GM21447 (cell line): ENCODE data around the gene CAMSAP2.

Source experiments
- ATAC-seq: cut with Tn5 transposase; IDR thresholded peaks from one replicate; pipeline ENCODE4 v1.9.1; 2021; ENCODE audit not compliant: unreplicated experiment

Gene CAMSAP2

DNA sequence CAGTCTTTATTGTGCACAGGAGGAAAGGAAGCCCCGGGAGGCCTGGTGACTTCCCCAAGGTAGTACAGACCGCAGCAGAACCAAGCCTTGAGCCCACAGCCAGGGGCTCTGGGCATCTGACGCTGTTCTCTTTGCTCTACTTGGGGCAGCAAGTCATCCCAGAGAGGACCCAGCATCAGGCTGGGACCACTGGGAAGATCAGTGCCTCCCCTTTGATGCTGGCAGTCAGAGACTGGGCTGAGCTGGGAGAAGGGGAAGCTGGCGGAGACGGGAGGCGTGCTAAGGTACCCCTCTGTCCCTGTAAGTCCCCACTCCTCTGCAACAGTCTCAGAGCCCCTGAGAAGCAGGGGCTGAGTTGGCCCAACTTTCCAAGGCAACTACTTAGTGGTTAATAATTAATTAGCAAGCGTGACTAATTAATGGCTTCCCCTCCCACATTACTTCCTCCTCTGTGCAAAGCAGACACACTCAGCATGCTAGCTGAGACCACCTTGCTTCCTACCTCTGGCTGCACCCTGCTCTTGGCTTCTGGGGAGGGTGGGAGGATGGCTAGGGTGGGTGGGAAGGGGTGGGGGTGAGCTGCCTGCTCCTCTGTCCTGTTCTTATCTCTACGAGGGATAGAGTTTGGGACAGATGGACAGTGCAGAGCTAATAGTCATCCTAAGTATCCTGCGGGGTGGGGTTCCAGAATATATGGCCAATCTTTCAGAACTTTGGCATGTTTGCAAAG, 157.3 kb downstream of the CAMSAP2 start:
- peak; percentile 52 for ATAC-seq

DNA sequence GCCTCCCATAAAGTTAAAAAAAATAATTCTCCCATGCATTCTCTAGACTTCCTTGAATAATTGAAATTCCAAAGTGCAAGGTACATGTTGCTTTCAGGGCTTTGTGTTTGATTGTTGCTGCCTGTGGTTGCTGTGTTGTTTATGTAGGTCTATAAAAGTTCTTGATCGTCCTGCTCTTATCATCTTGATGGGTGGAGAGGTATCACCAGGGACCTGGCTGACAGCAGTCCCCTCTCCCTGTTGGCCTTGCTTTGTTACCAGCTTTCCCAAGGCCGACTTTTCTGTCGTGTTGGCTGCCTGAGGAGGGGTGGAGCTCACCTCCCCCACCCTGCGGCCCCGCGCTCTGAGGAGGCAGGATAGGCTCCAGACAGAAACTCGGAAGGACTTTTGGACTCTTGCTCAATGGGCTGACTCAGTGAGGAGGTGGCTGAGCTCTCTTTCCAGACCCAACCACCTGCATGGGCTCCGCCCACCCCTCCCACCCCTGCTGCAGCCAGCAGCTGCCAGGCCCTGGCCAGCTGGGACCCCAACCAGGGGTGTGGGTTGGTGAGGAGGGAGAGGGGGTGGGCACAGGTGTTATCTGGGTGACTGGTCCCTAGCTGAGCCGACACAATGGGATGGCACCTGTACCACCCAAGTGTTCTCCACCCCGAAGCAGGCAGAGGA, 158.0 kb downstream of the CAMSAP2 start:
- no peak for ATAC-seq

DNA sequence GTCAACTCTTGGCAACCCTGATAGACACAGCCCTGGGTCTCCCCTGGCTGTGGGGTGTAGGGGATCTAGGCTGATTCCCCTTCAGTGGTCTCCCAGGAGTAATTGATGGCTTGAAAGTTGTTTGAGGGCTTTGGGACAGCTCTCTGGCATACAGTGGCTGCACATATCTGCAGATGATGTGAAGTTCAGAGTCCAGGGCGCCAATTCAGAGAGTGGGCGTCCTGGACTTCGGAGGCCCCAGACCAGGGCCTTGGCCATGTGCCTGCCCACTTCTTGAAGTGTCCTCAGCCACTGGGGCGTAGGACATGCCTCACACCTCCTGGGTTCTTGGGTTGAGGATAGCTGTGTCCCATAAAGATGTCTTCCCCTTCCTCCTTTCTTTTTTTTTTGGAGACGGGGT, 158.6 kb downstream of the CAMSAP2 start:
- no peak for ATAC-seq

DNA sequence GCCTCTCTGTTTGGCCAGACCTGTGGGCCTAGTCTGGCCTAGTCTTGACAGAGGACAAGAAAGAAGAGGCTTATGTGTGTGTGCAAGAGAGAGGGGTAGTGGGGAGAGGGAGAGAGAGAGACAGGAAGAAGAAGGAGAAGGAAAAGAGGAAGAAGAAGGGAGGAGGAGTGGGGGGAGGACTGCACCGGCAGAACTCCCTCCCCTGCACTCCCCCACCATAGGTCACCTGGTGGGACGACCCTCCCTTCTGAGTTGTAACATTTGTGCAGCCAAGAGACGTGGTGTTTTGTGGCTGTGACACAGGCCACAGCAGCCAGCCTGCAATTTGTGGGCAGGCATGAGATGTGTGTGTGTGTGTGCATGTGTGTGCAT, 160.3 kb downstream of the CAMSAP2 start:
- no peak for ATAC-seq

DNA sequence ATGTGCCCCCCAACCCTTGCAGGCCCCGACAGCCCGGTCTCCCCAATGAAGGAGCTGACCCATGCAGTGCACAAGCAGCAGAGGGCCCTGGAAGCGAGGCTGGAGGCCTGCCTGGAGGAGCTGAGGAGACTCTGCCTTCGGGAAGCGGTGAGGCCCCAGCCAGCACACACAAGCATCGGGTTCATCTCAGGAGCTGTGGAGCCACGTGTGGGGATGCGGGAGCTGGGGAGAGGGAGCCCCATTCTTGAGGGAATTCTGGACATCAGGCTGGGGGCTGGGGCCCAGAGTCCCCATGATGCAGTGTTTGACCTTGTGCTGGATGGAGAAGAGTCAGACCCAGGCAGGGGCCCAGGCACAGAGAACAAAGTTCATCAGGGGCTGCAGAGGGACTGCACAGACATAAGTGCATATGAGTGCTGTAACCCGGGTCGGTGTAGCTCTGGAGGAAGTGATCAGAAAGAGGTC, 160.8 kb downstream of the CAMSAP2 start:
- ATAC-seq, result no peak

DNA sequence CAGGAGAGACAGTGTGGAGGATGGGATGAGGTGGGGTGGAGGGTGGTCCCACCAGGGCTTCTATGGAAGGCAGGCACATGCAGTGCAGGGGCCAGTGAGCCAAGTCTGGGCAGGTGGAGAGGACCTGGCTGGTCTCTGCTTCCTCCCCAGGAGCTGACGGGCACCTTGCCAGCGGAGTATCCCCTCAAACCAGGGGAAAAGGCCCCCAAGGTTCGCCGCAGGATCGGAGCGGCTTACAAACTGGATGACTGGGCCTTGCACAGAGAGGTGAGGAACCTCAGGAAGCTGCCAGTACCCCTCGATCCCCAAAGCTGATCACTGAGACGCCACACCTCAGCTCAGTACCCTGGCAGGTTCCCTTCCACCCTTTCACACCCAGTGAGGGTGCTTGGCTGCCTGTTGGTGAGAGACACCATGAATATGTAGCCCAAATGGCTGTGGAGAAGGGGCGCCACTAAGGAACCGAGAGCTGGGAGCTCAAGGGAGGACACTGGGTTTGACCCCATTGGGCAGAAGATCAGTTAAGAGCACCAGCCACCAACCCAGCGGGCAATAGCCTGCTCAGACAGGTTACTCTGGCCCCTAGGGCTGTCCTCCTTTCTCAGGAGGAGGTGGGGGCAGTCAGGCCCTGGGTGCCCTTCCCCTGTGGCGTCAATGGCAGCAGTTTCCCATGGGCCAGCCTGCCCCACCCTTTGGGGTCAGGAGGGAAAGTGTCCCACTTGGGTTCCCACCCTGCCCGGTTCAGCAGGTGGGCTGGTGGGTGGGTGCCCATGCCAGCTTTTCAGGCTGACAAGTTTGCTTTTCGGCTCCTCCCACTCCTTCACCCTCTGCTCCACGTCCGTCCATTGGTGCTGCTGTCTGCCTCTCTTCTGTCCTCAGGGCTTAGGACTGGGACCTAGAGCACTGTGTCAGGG, 161.5 kb downstream of the CAMSAP2 start:
- no peak for ATAC-seq

DNA sequence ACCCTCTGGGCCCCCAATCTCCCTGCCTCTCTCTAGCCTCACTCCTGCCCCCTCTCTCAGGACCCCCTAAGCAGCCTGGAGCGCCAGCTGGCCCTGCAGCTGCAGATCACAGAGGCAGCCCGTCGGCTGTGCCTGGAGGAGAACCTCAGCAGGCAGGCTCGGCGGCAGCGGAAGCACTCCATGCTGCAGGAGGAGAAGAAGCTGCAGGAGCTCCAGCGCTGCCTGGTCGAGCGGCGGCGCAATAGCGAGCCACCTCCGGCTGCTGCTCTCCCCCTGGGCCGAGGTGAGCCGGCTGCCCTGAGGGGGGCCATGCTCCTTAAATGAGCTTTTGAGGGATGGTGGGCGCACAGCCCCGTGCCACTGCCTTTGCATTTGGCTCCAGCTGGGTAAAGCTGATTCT, 162.2 kb downstream of the CAMSAP2 start:
- no peak for ATAC-seq

DNA sequence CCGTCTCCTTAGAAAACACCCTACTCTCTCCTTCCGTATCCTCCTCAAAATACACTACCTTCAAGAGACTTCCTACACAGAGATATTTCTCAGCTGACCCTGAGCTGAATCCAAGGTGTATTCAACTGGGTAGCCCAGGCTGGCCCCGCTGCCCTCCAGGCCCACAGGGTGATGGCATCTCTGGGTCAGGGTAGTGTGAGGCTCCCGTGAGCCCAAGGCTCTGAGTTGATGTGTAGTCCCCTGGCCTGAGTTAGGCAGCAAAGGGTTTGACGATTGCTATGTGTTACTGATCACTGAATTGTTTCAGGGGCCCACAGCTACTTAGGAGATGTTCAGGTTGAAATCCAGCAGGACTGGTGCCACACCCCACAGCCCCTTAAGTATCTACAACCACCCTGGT, 162.7 kb downstream of the CAMSAP2 start:
- ATAC-seq, result no peak

DNA sequence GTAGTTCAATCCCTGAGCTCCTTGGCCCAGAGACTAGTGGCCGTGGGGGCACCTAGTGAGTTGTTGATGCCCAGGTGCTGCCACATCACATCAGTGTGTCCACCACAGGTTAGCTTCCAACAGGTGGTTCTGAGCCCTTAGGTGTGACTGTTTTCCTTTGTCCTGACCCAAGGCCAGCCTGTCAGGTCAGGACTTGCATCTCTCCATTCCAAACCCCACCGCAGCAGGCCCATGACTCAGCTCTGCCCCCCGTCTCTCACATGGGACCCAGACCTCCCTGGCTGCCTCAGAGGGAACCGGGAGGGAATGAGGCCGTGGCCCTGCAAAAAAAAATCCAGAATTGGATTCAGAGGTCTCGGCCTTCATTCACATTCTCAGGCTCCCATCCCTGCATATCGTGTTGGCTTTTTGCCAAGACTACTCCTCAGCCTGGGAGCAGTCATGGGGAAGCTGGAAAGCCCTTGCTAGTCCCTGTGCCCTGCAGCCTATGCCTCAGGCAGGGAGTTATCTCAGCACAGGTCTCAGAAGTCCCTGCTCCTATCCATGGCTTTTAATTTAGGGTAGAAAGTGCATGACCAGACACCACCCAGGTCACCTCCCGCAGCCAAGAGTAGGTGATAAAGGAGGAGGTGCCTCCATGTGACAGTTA, 163.2 kb downstream of the CAMSAP2 start:
- no peak for ATAC-seq

DNA sequence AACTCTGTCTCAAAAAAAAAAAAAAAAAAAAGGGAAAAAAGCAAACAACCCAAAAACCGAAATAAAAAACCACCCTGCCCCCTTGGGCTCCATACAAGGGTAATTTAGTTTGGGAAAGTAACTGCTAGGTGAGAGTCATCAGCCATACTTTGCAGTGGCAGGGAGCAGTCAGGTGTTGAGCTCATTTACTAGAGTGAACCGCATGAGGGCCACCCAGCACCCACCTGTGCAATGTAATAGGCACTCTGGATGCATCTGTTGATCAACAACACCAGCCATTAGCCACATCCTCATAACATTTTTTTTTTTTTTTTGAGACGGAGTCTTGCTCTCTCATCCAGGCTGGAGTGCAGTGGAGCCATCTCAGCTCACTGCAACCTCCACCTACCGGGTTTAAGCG, 165.1 kb downstream of the CAMSAP2 start:
- ATAC-seq, result no peak

DNA sequence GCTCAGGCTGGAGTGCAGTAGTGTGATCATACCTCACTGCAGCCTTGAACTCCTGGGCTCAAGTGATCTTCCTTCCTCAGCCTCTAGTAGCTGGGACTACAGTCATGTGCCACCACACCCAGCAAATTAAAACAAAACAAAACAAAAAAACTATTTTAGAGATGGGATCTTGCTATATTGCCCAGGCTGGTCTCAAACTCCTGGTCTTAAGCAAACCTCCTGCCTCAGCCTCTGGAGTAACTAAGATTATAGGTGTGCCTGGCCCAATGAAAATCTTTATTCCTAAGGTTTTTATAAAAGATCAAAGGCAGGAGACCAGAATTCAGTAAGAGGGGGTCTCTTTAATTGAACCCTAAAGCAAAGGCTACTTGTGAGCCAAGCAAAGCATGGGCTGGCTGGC, 166.1 kb downstream of the CAMSAP2 start:
- ATAC-seq, result no peak

DNA sequence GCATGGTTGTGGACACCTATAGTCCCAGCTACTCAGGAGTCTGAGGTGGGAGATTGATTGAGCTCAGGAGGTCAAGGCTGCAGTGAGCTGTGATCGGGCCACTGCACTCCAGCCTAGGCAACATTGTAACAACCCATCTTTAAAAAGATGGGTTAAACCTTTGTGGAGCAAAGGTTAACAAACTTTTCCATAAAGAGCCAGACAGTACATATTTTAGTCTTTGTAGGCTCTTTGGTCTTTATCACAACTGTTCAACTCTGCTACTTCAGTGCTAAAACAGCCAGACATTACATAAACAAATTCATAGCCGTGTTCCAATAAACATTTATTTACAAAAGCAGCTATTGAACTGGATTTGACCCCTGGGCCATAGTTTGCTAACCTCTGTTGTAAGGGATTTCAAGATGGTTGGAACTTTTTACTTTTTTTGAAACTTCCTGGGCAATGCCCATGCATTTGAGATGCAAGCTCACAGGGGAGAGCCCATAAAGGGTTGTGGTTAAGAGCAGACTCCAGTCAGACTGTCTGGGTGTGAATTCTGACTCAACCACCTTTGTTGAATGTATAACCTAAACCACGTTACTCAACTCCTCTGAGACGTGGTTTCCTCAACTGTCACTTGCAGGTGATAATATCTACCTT, 166.8 kb downstream of the CAMSAP2 start:
- peak; percentile 43 for ATAC-seq

DNA sequence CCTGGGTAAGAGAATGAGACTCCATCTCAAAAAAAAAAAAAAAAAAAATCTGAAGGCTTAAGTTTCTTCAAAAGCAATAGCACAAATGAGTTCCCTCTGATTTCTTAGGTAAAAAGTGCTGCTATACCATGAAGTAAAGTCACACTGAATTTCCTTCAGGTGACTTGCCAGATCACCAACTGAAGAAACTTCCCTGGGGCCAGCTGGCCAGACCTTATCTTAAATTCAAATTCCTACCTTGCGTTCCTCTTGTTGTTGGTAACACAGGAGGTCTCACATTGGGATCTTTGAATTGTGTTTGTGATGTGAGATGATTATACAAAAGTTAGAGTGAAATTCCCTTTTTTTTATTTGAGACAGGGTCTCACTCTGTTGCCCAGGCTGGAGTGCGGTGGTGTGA, 167.8 kb downstream of the CAMSAP2 start:
- no peak for ATAC-seq

DNA sequence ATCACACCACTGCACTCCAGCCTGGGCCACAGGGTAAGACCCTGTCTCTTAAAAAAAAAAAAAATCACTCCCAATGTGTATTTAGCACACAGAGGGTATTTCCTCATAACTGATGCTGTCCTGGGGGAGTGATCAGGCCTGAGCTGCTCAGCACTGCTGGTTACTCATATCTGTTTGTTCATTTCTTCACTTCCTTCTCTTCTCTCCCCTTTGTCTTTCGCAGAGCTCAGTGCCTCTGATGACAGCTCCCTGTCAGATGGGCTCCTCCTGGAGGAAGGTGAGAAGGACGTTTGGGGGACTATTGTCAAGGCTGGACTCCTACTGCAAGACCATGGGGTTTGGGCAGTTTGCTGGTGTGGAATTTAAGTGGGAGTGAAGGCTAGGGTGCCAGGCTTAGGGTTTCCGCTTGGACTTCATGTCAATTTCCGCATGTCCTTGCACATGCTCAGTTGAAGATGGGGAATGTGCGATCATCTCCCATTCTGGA, 169.0 kb downstream of the CAMSAP2 start:
- peak; percentile 67 for ATAC-seq

DNA sequence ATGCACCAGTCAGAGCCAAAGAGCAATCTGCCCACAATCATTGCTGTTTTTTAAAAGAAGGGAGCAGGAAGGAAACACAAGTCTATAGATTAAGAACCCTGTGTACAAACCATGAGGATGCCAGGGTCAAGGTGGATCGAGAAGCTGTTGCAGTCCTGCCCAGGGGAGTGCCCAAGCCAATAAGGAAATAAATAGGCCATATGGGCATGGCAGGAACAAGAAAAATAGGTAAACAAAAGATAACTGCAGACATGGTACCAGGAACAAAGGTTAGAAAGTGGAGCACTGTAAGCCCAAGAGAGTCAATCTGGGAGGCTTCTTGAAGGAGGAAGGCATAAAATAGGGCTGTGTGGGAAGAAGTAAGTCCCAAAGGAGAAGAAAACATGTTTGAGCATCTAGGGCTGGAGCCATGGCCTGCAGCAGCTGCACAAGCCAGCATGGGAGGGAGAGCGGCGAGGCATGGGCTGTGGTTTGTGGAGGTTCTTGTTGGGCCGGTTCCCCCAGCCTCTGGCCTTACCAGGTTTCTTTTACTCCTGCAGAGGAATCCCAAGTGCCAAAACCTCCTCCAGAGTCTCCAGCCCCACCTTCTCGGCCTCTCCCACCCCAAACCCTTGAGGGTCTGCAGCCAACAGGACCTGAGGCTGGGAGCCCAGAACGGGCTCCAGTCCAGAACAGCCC, 169.6 kb downstream of the CAMSAP2 start:
- ATAC-seq, result no peak

DNA sequence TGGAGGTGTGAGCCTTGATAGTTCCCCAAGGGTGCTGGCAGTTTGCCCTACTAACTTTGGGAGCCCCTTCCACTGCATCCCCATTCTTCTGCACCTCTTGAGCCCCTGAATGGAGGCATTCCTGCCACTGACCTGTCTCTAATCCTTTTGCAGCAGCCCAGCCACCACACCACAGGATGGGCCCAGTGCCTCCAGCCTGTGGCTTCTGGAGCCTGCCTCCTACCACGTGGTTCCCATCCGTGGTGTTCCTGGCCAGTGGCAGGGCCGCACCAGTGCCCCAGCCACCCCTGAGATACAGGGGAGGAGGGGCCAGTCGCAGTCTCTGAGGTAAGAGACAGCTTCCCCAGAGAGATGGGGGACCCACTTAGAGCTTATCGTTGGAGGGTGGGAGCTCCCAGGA, 170.4 kb downstream of the CAMSAP2 start:
- no peak for ATAC-seq

DNA sequence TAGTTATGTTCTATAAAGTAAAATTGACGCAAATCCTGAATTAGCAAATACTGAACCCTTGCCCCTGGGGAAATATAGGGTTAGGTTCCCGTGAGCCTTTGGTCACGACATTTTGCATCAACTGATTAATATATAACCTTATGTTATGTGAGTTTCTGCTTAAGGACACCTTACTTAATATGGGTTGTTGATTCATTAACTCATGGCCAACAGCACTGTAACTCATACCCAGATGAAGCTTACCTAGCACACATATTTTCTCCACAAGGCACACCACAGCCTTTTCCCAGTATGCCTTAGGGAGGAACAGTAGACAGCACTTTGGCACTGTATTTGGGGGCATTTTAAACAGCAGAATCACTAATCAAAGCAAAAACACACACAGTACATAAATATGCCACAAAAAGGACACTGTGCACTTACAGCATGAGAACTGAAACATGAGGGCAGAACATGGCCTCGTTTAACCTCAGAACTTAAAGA, 171.1 kb downstream of the CAMSAP2 start:
- ATAC-seq, result peak; percentile 41
